Measurements from ENCODE around the gene RGS10. TPM values are rescaled to one million over a fixed set of nuclear protein-coding genes. Genes with fewer than 3 reads are reported as not detected.
A peak's percentile ranks its signal among the peaks of the same experiment; 100 is the strongest.

The RGS10 gene
- total and polyA plus RNA-seq, 12 donors: 1.9 to 16.5 (median 3.8) TPM

- Histone ChIP-seq H3K27me3 (peaks cover 0 to under 1% (median 0%) of the 10 kb centered on the region in 7 donors), H3K4me3 (no peak overlapping the region), H3K9me3 (no peaks in the 10 kb centered on the region), H3K27ac (no peak overlapping the region), H3K36me3 (peaks cover 0 to 16% (median 0%) of the 10 kb centered on the region in 9 donors), H3K4me1 (peaks cover 0 to 18% (median 0%) of the 10 kb centered on the region in 9 donors)
- TF ChIP-seq CTCF (IDR thresholded peaks at IDR 0.05): no peak
- intact Hi-C loops (cut with DNase I): no loop called here
- ATAC-seq: no peak
- WGBS, 2 donors: 94 to 96% methylated on average over 9 of the region's 9 CpGs
- DNase-seq: no peak
Measured at GRCh38 chr10:119497243-119497642, 45.3 kb downstream of the RGS10 start.

GRCh38 chr10:119496273-119496672, 46.2 kb downstream of the RGS10 start:
- Histone ChIP-seq H3K36me3 (peaks cover 0 to 16% (median 0%) of the 10 kb centered on the region in 9 donors), H3K27me3 (no peaks in the 10 kb centered on the region), H3K4me3 (no peak overlapping the region), H3K27ac (no peak overlapping the region), H3K4me1 (peaks cover 0 to 18% (median 0%) of the 10 kb centered on the region in 9 donors), H3K9me3 (no peaks in the 10 kb centered on the region)
- DNase-seq (no peak), ATAC-seq (no peak)
- no peak for TF ChIP-seq CTCF (IDR thresholded peaks at IDR 0.05)
- 94 to 95% methylated on average over 7 of the region's 7 CpGs for WGBS, 2 donors
- intact Hi-C loops (cut with DNase I): no loop called here

GRCh38 chr10:119495545-119495944, 47.0 kb downstream of the RGS10 start:
- Histone ChIP-seq H3K4me3 (no peak overlapping the region), H3K36me3 (peaks cover 0 to 16% (median 0%) of the 10 kb centered on the region in 9 donors), H3K4me1 (peaks cover 0 to 18% (median 0%) of the 10 kb centered on the region in 9 donors), H3K27ac (no peak overlapping the region), H3K9me3 (no peaks in the 10 kb centered on the region), H3K27me3 (no peaks in the 10 kb centered on the region)
- WGBS, 2 donors: 94 to 97% methylated on average over 3 of the region's 3 CpGs
- ATAC-seq (no peak), DNase-seq (no peak)
- no peak for TF ChIP-seq CTCF (IDR thresholded peaks at IDR 0.05)
- intact Hi-C loops (cut with DNase I): no loop called here

GRCh38 chr10:119495021-119495505, 47.5 kb downstream of the RGS10 start:
- H3K4me3 ChIP-seq: no peak overlapping the region
- no peaks in the 10 kb centered on the region for H3K27me3 ChIP-seq
- 82 to 88% methylated on average over 5 of the region's 5 CpGs for WGBS, 2 donors
- ATAC-seq (no peak), DNase-seq (no peak)
- peaks cover 0 to 18% (median 0%) of the 10 kb centered on the region in 9 donors for H3K4me1 ChIP-seq
- no peak for TF ChIP-seq CTCF (IDR thresholded peaks at IDR 0.05)
- H3K9me3 ChIP-seq: no peaks in the 10 kb centered on the region
- peak overlapping the region in 2 of 10 donors; percentile 31 to 48 for H3K27ac ChIP-seq
- intact Hi-C loops (cut with DNase I): no loop called here
- H3K36me3 ChIP-seq: peaks cover 0 to 16% (median 0%) of the 10 kb centered on the region in 9 donors

Data from heart right ventricle (tissue), 16 donors.